Activated CD4-positive, alpha-beta T cell treated with anti-CD3 and anti-CD28 coated beads for 36 hours (primary cell): ENCODE results near the gene AFP. TPM values are rescaled to one million over a fixed set of nuclear protein-coding genes. Genes with fewer than 3 reads are reported as not detected.

Experiments used
- total RNA-seq, 2 experiments: library from RNA; stranded (reverse); gene quantifications; one replicate each; pipeline ENCODE4 v1.2.3, GENCODE V29; 2021

Gene AFP
- total RNA-seq, 2 experiments from 2014 or later, result not detected

Other genes with a start within 250 kb of the AFP start
- gene ANKRD17, start 177.4 kb upstream of the AFP start, total RNA-seq, result 10 to 100 TPM; 58.4 to 63.7 TPM
- not detected for gene ALB, start 31.9 kb upstream of the AFP start, total RNA-seq
- not detected for gene AFM, start 45.5 kb downstream of the AFP start, total RNA-seq
- under 1 TPM in 1 of 2 experiments, not detected in 1; 0.04 TPM for gene RASSF6, start 184.2 kb downstream of the AFP start, total RNA-seq